ENCODE results near the gene FOXL2. TPM values are rescaled to one million over a fixed set of nuclear protein-coding genes. Genes with fewer than 3 reads are reported as not detected.

The FOXL2 gene
- total RNA-seq, result under 0.01 TPM

GRCh38 chr3:138946663-138947494, at the start of gene FOXL2, which contains the start of gene FOXL2NB:
Gene FOXL2, minus strand, starts transcription at chr3:138947137. Its CDS starts 415 bp downstream, at chr3:138946722.
Gene FOXL2NB, plus strand, starts transcription at chr3:138947217. Its CDS starts 148 bp downstream, at chr3:138947365.
- no peak for FAIRE-seq
- DNase-seq (ENCODE audit: low spot score in 2 of 2), result no peak

- FAIRE-seq (no peak), DNase-seq (ENCODE audit: low spot score in 2 of 2) (no peak)
These were observed 48.8 kb upstream of the FOXL2 start for GRCh38 chr3:138995706-138996105.

GRCh38 chr3:138987181-138987580, 40.2 kb upstream of the FOXL2 start:
- no peak for DNase-seq (ENCODE audit: low spot score in 2 of 2)
- no peak for FAIRE-seq

- no peak for FAIRE-seq
- DNase-seq (ENCODE audit: low spot score in 2 of 2), result no peak
These were observed 39.0 kb upstream of the FOXL2 start for GRCh38 chr3:138985932-138986331.

- FAIRE-seq (no peak), DNase-seq (ENCODE audit: low spot score in 2 of 2) (no peak)
These were observed 37.9 kb upstream of the FOXL2 start for GRCh38 chr3:138984816-138985215.

- no peak for DNase-seq (ENCODE audit: low spot score in 2 of 2)
- no peak for FAIRE-seq
These were observed 29.1 kb upstream of the FOXL2 start for GRCh38 chr3:138976047-138976446.

- FAIRE-seq, result no peak
- DNase-seq (ENCODE audit: low spot score in 2 of 2), result no peak
These were observed 28.4 kb upstream of the FOXL2 start for GRCh38 chr3:138975351-138975750.

- no peak for FAIRE-seq
- no peak for DNase-seq (ENCODE audit: low spot score in 2 of 2)
These were observed 27.5 kb upstream of the FOXL2 start for GRCh38 chr3:138974462-138974861.

GRCh38 chr3:138972941-138973340, 26.0 kb upstream of the FOXL2 start:
- DNase-seq (ENCODE audit: low spot score in 2 of 2), result no peak
- FAIRE-seq, result no peak

- no peak for FAIRE-seq
These were observed 24.9 kb upstream of the FOXL2 start for GRCh38 chr3:138971766-138972320.

GRCh38 chr3:138964923-138965322, 18.0 kb upstream of the FOXL2 start:
- DNase-seq (ENCODE audit: low spot score in 2 of 2) (no peak), FAIRE-seq (no peak)

More at GRCh38 chr3:138971766-138972320, 24.9 kb upstream of the FOXL2 start:
- no peak for DNase-seq (ENCODE audit: low spot score in 2 of 2)

- DNase-seq (ENCODE audit: low spot score in 2 of 2) (no peak), FAIRE-seq (no peak)
These were observed 17.3 kb upstream of the FOXL2 start for GRCh38 chr3:138964264-138964663.

- DNase-seq (ENCODE audit: low spot score in 2 of 2), result no peak
- no peak for FAIRE-seq
These were observed 16.1 kb upstream of the FOXL2 start for GRCh38 chr3:138962854-138963560.

GRCh38 chr3:138960417-138960852, 13.5 kb upstream of the FOXL2 start:
- no peak for DNase-seq (ENCODE audit: low spot score in 2 of 2)
- FAIRE-seq, result no peak

- no peak for DNase-seq (ENCODE audit: low spot score in 2 of 2)
- no peak for FAIRE-seq
These were observed 3.8 kb upstream of the FOXL2 start for GRCh38 chr3:138950701-138951100.

- DNase-seq (ENCODE audit: low spot score in 2 of 2), result no peak
- FAIRE-seq, result no peak
These were observed 3.2 kb upstream of the FOXL2 start for GRCh38 chr3:138950006-138950644.

GRCh38 chr3:138949445-138950005, 2.6 kb upstream of the FOXL2 start:
- FAIRE-seq, result no peak
- no peak for DNase-seq (ENCODE audit: low spot score in 2 of 2)

- no peak for FAIRE-seq
These were observed 2.1 kb upstream of the FOXL2 start for GRCh38 chr3:138949002-138949418.

GRCh38 chr3:138948371-138949001, 1.5 kb upstream of the FOXL2 start:
- no peak for FAIRE-seq
- DNase-seq (ENCODE audit: low spot score in 2 of 2), result no peak

More at GRCh38 chr3:138949002-138949418, 2.1 kb upstream of the FOXL2 start:
- no peak for DNase-seq (ENCODE audit: low spot score in 2 of 2)
